CD14-positive monocyte (primary cell): ENCODE measurements around the gene SP100. TPM values are rescaled to one million over a fixed set of nuclear protein-coding genes. Genes with fewer than 3 reads are reported as not detected.
"Not testable (repeated sequence)": the region's sequence is repeated elsewhere in the genome, so short reads cannot be mapped to it uniquely, and the experiment has no call there.

Experiments
- DNase-seq, 3 donors: peaks; one replicate each; pipeline ENCODE4 v3.0.0-alpha.2; 2011 to 2022
- H2AFZ ChIP-seq: 2 replicates; pipeline ENCODE4 v1.6.0; 2012; ENCODE audit warnings: mild to moderate bottlenecking, low read depth, low read length, inconsistent platforms; ENCODE audit not compliant: insufficient read depth, poor library complexity, severe bottlenecking
- H3K27ac ChIP-seq, 2 donors: 1 replicate in 1 of 2; 2 replicates in 1 of 2; pipeline ENCODE4 v1.5.1; 2012 to 2013; ENCODE audit warnings: low read length in 2 of 2, control low read depth in 1 of 2, inconsistent platforms in 1 of 2, low read depth in 1 of 2, mild to moderate bottlenecking in 1 of 2
- H3K27me3 ChIP-seq, 2 donors: one replicate each; pipeline versions ENCODE4 v1.6.0 to v1.6.1; 2011 to 2013; ENCODE audit warnings: low read length in 2 of 2; ENCODE audit not compliant: control insufficient read depth in 2 of 2, insufficient read depth in 2 of 2
- H3K36me3 ChIP-seq, 2 donors: replicated peaks in 1 of 2; 1 replicate in 1 of 2; 2 replicates in 1 of 2; pipeline versions ENCODE4 v1.5.1 to v1.6.1; 2012 to 2013; ENCODE audit warnings: low read length in 2 of 2, control low read depth in 1 of 2, inconsistent platforms in 1 of 2, mild to moderate bottlenecking in 1 of 2; ENCODE audit not compliant: insufficient read depth in 2 of 2, control insufficient read depth in 1 of 2
- H3K4me1 ChIP-seq, 2 donors: 1 replicate in 1 of 2; 2 replicates in 1 of 2; pipeline versions ENCODE4 v1.5.1 to v1.6.1; 2012 to 2013; ENCODE audit warnings: low read length in 2 of 2, control low read depth in 1 of 2, inconsistent platforms in 1 of 2, mild to moderate bottlenecking in 1 of 2, moderate library complexity in 1 of 2; ENCODE audit not compliant: insufficient read depth in 2 of 2, control insufficient read depth in 1 of 2
- H3K4me2 ChIP-seq: replicated peaks from 2 replicates; pipeline ENCODE3; 2012; ENCODE audit warnings: low read length, moderate library complexity, mild to moderate bottlenecking; ENCODE audit not compliant: poor library complexity, severe bottlenecking; ENCODE audit errors: extremely low read depth
- H3K4me3 ChIP-seq, 3 experiments: fragments of 200-600 bp in 1 of 3; sonication (generic) in 1 of 3; replicated peaks in 1 of 3; 1 replicate in 2 of 3; 2 replicates in 1 of 3; pipeline ENCODE4 v1.5.1; 2011 to 2013; ENCODE audit warnings: low read length in 3 of 3, mild to moderate bottlenecking in 3 of 3, control low read depth in 2 of 3, low read depth in 2 of 3, inconsistent platforms in 1 of 3, moderate library complexity in 1 of 3
- H3K79me2 ChIP-seq: 2 replicates; pipeline ENCODE4 v1.6.0; 2012; ENCODE audit warnings: mild to moderate bottlenecking, control low read depth, inconsistent platforms, low read length, moderate library complexity; ENCODE audit not compliant: insufficient read depth
- H3K9ac ChIP-seq: 2 replicates; pipeline ENCODE4 v1.6.0; 2017; ENCODE audit warnings: low read length, mild to moderate bottlenecking; ENCODE audit not compliant: insufficient read depth, poor library complexity, severe bottlenecking
- H3K9me3 ChIP-seq, 2 donors: replicated peaks in 1 of 2; 1 replicate in 1 of 2; 2 replicates in 1 of 2; pipeline versions ENCODE4 v1.5.1 to v1.6.1; 2012 to 2013; ENCODE audit warnings: low read length in 2 of 2, control low read depth in 1 of 2; ENCODE audit not compliant: control insufficient read depth in 1 of 2, insufficient read depth in 1 of 2
- H4K20me1 ChIP-seq: 2 replicates; pipeline ENCODE4 v1.6.0; 2012; ENCODE audit warnings: mild to moderate bottlenecking, low read length, control low read depth, moderate library complexity; ENCODE audit not compliant: insufficient read depth
- H3K27ac Mint-ChIP-seq, 7 donors: one replicate each; pipeline ENCODE4 v1.8.0; 2020; ENCODE audit warnings: mild to moderate bottlenecking in 7 of 7, mixed read lengths in 7 of 7, moderate library complexity in 6 of 7, inconsistent platforms in 2 of 7
- H3K27me3 Mint-ChIP-seq, 3 donors: one replicate each; pipeline ENCODE4 v1.8.0; 2021 to 2022; ENCODE audit warnings: low read depth in 3 of 3, mild to moderate bottlenecking in 3 of 3, mixed read lengths in 3 of 3, moderate library complexity in 3 of 3, inconsistent platforms in 1 of 3
- H3K36me3 Mint-ChIP-seq, 2 donors: one replicate each; pipeline ENCODE4 v1.8.0; 2020; ENCODE audit warnings: mixed read lengths in 2 of 2, inconsistent platforms in 1 of 2, mild to moderate bottlenecking in 1 of 2
- H3K4me1 Mint-ChIP-seq: one replicate; pipeline ENCODE4 v1.8.0; 2020; ENCODE audit warnings: mild to moderate bottlenecking, mixed read lengths
- H3K4me3 Mint-ChIP-seq, 2 donors: one replicate each; pipeline ENCODE4 v1.8.0; 2020; ENCODE audit warnings: mild to moderate bottlenecking in 2 of 2, mixed read lengths in 2 of 2, moderate library complexity in 1 of 2
- H3K9me3 Mint-ChIP-seq, 7 donors: one replicate each; pipeline ENCODE4 v1.8.0; 2020 to 2022; ENCODE audit warnings: mixed read lengths in 7 of 7, mild to moderate bottlenecking in 6 of 7, moderate library complexity in 6 of 7, inconsistent platforms in 2 of 7
- WGBS: methylation state at CpG from one replicate; pipeline ENCODE4 v1.1.5; 2013; ENCODE audit warnings: missing lambda C conversion rate; ENCODE audit not compliant: insufficient coverage; 5-methylcytosine and 5-hydroxymethylcytosine counted together
- intact Hi-C, 2 donors: fragments of 100-400 bp; cut with micrococcal nuclease; formaldehyde crosslinking; loops; one replicate each; pipeline versions ENCODE4 v1.15.0 to v1.15.1; 2023
- polyA plus RNA-seq, 3 donors: library from polyadenylated mRNA; depleted of rRNA in 1 of 3; unstranded in 2 of 3; stranded (reverse) in 1 of 3; fragments of 300-500 nt in 2 of 3; fragments of >200 nt in 1 of 3; fragmentation: Illumina TruSeq in 2 of 3; gene quantifications; 1 replicate in 2 of 3; 2 replicates in 1 of 3; pipeline ENCODE4 v1.2.3, GENCODE V29; 2012 to 2021
- TF ChIP-seq, protein P1 (sequence below): fragments of 200-600 bp; IDR thresholded peaks from one replicate; pipeline ENCODE4 v1.8.0; 2022; ENCODE audit warnings: antibody characterized with exemption, mild to moderate bottlenecking

SP100 gene
- polyA plus RNA-seq, 3 donors, result 68.1 to 101 (median 97.4) TPM

DNA sequence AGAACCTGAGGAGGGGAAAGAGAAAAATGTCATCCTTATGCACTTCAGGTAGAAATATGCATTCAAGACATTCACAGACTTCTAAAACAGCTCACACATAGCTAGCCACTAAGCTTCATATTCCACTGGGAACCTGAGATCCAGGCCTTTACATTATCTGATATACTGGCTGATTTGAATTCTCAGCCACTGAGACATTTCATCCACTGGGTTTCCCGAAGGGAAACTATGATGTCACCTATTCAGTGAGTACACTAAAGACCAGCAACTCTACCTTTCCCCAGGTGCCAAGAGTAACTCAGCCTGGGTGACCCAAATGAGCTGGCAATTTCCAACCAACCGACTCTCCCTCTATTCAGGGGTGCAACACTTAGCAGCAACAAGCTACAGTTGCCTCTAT lies 21.7 kb upstream of the SP100 start:
- Histone ChIP-seq H3K9ac (no peak overlapping the region), H3K36me3 (peaks cover 52 to 95% of the 10 kb centered on the region in 2 donors), H3K4me3 (no peak overlapping the region), H2AFZ (no peak overlapping the region), H4K20me1 (no peaks in the 10 kb centered on the region), H3K27ac (no peak overlapping the region), H3K4me1 (no peaks in the 10 kb centered on the region), H3K4me2 (no peak overlapping the region), H3K79me2 (no peaks in the 10 kb centered on the region), H3K9me3 (peaks cover 11 to 12% of the 10 kb centered on the region in 2 donors), H3K27me3 (no peaks in the 10 kb centered on the region)
- Mint-ChIP-seq H3K36me3 (peaks cover 90 to 93% of the 10 kb centered on the region in 2 donors), H3K27me3 (no peaks in the 10 kb centered on the region), H3K4me3 (no peak overlapping the region), H3K9me3 (peaks cover 11 to 18% (median 13%) of the 10 kb centered on the region in 7 donors), H3K27ac (peak overlapping the region in 1 of 7 donors; percentile 22), H3K4me1 (no peaks in the 10 kb centered on the region)
- intact Hi-C loops, result no loop called here
- WGBS, result no CpG with 5 or more reads among the region's 2 CpGs
- TF ChIP-seq, protein P1, sequence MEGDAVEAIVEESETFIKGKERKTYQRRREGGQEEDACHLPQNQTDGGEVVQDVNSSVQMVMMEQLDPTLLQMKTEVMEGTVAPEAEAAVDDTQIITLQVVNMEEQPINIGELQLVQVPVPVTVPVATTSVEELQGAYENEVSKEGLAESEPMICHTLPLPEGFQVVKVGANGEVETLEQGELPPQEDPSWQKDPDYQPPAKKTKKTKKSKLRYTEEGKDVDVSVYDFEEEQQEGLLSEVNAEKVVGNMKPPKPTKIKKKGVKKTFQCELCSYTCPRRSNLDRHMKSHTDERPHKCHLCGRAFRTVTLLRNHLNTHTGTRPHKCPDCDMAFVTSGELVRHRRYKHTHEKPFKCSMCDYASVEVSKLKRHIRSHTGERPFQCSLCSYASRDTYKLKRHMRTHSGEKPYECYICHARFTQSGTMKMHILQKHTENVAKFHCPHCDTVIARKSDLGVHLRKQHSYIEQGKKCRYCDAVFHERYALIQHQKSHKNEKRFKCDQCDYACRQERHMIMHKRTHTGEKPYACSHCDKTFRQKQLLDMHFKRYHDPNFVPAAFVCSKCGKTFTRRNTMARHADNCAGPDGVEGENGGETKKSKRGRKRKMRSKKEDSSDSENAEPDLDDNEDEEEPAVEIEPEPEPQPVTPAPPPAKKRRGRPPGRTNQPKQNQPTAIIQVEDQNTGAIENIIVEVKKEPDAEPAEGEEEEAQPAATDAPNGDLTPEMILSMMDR, result no peak
- no peak for DNase-seq

DNA sequence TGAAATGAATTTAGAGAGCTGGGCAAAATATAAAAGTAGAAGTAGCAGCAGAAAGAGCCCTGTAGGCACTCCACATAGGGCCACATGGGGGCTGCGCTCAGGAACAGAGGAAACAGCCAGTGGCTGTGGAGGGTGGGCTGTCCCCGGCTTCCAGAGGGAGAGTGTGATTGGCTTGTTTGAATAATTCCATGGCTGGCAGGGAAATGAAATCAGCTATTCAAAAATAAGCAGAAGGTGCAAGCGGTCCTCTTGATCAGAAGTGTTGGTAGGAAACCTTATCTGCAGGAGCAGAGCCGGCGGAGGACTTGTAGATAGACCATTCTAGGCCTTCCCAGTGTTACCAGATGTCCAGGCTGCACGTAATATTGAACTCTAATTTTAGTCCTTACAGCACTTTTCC lies 17.3 kb upstream of the SP100 start:
- H3K27me3 Mint-ChIP-seq, H3K27ac ChIP-seq, H3K27ac Mint-ChIP-seq, intact Hi-C loops, H3K9ac ChIP-seq, H3K4me2 ChIP-seq, H3K4me3 ChIP-seq, H3K4me1 ChIP-seq, DNase-seq, H4K20me1 ChIP-seq, H2AFZ ChIP-seq, H3K27me3 ChIP-seq, H3K4me1 Mint-ChIP-seq, H3K79me2 ChIP-seq, H3K4me3 Mint-ChIP-seq: not testable (repeated sequence)
- peaks cover 11 to 12% of the 10 kb centered on the region in 2 donors for H3K9me3 ChIP-seq
- peaks cover 38 to 88% of the 10 kb centered on the region in 2 donors for H3K36me3 ChIP-seq
- peaks cover 11 to 18% (median 13%) of the 10 kb centered on the region in 7 donors for H3K9me3 Mint-ChIP-seq
- H3K36me3 Mint-ChIP-seq, result peaks cover 83 to 84% of the 10 kb centered on the region in 2 donors
- 98% methylated on average over 5 of the region's 6 CpGs for WGBS
